SIG-M5 treated with dmso at 0.1 percent for 504 hours (cell line): ENCODE measurements around the gene AMOTL1.

Experiments used
- DNase-seq: peaks from one replicate; lab custom pipeline; 2025; ENCODE audit not compliant: unreplicated experiment; lab: John Stamatoyannopoulos, UW

AMOTL1 gene, protein sequence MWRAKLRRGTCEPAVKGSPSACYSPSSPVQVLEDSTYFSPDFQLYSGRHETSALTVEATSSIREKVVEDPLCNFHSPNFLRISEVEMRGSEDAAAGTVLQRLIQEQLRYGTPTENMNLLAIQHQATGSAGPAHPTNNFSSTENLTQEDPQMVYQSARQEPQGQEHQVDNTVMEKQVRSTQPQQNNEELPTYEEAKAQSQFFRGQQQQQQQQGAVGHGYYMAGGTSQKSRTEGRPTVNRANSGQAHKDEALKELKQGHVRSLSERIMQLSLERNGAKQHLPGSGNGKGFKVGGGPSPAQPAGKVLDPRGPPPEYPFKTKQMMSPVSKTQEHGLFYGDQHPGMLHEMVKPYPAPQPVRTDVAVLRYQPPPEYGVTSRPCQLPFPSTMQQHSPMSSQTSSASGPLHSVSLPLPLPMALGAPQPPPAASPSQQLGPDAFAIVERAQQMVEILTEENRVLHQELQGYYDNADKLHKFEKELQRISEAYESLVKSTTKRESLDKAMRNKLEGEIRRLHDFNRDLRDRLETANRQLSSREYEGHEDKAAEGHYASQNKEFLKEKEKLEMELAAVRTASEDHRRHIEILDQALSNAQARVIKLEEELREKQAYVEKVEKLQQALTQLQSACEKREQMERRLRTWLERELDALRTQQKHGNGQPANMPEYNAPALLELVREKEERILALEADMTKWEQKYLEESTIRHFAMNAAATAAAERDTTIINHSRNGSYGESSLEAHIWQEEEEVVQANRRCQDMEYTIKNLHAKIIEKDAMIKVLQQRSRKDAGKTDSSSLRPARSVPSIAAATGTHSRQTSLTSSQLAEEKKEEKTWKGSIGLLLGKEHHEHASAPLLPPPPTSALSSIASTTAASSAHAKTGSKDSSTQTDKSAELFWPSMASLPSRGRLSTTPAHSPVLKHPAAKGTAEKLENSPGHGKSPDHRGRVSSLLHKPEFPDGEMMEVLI

GRCh38 chr11:94767701-94768601 lies at the start of gene AMOTL1:
Gene AMOTL1, plus strand, starts transcription at chr11:94768356. Its CDS starts 156 bp downstream, at chr11:94768512.
- DNase-seq: peak; percentile 68

DNA sequence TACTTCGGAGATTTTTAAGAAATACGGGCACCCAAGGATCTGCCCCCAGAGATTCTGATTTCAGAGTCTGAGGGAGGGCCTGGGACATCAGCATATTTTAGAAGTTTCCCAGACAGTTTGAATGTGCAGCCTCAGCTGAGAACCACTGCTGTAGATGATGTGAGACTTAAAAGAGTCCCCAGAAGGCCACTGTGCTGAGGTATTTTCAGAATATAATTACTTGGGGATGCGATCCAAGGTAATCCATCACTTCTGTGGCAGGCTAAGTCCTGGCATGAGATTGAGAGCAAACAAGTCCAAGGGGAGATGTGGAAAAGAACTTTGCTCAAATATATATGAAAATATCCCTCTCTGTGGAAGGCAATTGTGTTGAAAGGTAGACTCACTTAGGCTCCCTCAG lies 48.3 kb upstream of the AMOTL1 start:
- DNase-seq: no peak

DNA sequence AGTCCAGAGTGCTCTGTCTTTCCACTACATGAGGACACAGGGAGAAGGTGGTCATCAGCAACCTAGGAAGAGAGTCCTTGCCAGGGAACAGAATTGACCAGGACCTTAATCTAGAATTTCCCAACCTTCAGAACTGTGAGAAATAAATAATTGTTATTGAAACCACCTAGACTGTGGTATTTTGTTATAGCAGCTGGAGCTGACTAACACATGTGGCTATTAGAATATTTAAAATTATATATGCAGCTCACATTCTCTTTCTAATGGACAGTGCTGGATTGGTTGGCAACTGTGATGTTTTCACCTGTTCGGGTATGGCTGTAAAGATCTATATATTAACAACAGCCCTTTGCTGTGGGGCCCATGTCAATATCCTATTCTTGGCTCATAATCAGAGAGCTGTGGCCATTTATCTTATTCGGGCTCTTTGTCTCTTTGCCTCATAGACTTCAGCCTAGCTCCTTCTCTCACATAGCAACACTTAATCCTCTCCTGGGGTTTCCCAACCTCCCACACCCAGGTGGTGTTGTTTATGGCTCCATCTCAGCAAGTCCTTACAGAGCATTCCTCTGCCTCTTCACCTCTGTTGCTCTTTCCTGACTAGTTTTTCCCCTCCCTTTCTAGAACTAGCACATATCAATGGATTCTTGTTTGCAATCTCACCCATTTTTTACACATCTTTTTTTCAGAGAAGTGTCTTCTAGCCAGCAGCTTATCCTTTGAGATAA lies 46.4 kb upstream of the AMOTL1 start:
- DNase-seq: no peak

DNA sequence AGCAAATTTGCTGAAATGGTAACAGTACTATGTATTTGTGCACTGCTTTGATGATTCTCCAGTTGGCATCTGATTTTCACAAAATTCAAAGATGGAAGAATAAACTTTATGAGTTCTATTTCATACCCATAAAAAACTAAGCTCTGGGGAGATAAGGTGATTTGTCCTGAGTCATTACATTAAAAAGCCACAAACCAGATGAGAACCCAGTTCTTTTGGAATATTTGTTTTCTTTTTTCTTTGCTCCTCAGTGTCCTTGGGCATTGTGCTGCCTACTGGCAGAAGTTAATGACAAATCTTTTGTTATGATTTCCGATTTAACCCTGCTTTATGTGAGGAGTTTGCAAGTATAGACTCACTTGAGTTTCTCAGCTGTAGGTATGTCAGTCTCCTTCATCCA lies 45.4 kb upstream of the AMOTL1 start:
- no peak for DNase-seq

GRCh38 chr11:94725097-94725496 lies 43.1 kb upstream of the AMOTL1 start:
- no peak for DNase-seq

DNA sequence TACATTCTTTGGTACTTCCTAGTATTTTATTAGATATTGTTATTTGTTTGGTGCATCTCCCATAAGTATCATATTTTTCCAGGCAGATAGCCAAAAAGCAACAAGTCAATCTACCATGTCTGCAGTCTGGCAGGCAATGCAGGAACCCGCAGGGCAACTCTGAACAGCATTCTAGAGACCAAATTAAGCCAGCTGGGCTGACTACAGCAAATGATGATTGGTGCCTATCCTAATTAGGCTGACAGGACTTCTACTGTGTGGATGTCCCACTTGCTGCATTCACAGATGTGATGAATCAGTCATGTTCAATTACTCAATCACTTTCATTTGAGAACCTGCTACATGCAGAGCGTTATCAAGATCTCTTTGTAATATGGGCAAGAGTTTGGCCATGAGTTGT lies 40.3 kb upstream of the AMOTL1 start:
- no peak for DNase-seq

DNA sequence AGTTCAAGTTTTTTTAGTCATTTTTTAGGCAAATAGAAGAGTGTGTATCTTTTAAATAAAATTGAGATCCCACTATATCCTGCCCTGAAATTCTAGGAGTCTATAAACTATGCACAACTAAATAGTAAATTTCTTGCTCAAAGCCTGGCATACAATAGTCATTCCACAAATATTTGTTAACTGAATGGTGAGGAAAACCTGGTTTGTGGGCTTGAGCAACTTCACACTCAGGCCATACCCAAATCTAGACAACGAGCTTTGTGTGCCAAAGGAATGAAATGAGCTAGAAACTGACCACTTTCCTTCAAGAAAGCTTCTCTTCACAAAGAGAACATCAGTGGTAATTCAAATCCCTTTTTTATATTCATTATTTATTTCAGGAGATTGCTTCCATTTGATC lies 39.6 kb upstream of the AMOTL1 start:
- no peak for DNase-seq

- DNase-seq: no peak
Observed at GRCh38 chr11:94728966-94729751, 39.0 kb upstream of the AMOTL1 start.

DNA sequence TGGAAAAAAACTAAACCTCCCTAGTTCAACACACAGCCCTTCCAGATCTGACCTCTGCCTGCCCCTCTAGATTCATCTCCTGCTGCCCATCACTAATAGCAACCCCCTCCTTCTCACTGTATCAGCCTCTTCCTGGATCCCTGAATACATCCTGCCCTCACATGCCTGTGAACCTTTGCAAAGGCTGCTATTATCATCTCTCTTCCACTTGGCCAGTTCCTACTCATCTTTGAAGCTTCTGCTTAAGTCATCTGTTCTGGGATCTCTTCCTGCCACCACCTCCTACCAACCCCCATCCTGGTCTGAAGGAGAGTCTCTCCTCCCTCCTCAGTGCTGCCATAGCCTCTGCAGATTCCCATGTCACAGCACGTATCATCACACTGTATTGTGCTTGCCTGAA lies 38.0 kb upstream of the AMOTL1 start:
- DNase-seq: no peak

GRCh38 chr11:94731880-94732601 lies 36.1 kb upstream of the AMOTL1 start:
- no peak for DNase-seq

GRCh38 chr11:94732617-94733281 lies 35.4 kb upstream of the AMOTL1 start:
- DNase-seq: no peak

- no peak for DNase-seq
Observed at GRCh38 chr11:94734563-94735275, 33.4 kb upstream of the AMOTL1 start.

DNA sequence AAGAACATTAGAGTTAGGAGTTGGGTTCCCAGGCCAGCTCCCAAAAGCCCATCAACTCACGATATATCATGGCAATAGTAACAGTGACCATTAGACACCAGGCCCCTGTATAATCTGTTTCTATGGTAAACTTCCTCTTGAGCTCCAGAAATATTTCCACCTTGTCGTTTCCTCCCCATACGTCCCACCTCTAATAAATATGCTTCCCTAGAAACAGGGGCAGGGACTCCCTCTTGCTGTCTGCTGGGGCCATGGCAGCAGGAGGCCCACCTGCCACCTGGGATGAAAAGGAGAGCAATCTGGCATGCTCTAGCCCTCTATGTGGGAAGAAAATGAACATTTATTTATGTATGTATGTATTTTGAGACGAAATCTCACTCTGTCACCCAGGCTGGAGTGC lies 32.2 kb upstream of the AMOTL1 start:
- no peak for DNase-seq

GRCh38 chr11:94737171-94737611 lies 31.0 kb upstream of the AMOTL1 start:
- DNase-seq: no peak

- DNase-seq: no peak
Observed at GRCh38 chr11:94738746-94739145, 29.4 kb upstream of the AMOTL1 start.

DNA sequence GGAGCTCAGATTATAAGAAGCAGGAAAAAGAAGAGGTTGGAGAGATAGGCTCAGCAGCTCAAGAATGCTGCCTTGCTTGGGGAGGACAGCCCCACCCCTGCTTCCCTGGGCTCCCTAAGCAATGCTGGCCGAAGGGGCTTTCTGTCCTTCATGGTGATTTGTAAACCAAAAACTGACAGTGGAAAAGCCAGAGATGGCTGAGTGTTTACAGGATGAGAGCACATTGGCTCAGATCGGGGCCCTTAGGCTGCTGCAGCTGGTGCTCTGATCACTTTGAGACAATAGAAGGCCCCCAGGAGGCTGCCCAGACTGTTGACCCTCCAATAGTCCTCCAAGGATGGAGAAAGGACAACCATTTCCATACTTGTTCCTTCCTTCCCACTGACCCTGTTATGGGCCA lies 28.8 kb upstream of the AMOTL1 start:
- no peak for DNase-seq
